Measurements from ENCODE around the gene MKLN1. TPM values are rescaled to one million over a fixed set of nuclear protein-coding genes. Genes with fewer than 3 reads are reported as not detected.

The MKLN1 gene
- total RNA-seq, 1 donor from 2014 or later: 15.2 TPM

DNA sequence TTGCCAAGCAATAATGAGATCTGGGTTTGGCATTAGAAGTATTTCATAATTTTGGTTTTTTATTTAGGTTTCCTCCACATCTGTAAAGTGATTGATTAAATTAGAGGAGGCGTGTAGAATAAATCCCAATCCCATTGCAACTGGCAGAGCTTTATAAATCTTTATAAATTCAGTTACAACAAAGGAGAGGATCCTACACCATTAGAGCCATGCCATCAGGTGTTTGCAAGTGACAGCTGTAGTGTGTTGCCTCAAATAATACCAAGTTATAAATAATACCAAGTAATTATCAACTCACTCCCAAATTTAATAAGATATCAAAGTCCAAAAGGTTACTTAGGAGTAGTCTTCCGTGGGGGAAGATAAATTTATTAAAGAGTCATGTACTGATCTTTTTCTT, 166.5 kb downstream of the MKLN1 start:
- TF ChIP-seq, protein P1, sequence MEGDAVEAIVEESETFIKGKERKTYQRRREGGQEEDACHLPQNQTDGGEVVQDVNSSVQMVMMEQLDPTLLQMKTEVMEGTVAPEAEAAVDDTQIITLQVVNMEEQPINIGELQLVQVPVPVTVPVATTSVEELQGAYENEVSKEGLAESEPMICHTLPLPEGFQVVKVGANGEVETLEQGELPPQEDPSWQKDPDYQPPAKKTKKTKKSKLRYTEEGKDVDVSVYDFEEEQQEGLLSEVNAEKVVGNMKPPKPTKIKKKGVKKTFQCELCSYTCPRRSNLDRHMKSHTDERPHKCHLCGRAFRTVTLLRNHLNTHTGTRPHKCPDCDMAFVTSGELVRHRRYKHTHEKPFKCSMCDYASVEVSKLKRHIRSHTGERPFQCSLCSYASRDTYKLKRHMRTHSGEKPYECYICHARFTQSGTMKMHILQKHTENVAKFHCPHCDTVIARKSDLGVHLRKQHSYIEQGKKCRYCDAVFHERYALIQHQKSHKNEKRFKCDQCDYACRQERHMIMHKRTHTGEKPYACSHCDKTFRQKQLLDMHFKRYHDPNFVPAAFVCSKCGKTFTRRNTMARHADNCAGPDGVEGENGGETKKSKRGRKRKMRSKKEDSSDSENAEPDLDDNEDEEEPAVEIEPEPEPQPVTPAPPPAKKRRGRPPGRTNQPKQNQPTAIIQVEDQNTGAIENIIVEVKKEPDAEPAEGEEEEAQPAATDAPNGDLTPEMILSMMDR (conservative IDR thresholded peaks at IDR 0.05; ENCODE audit: low read depth, low read length): no peak
- no peak overlapping the region for H3K4me3 ChIP-seq (ENCODE audit: low read depth, low read length)
- DNase-seq (ENCODE audit: low read depth): no peak

DNA sequence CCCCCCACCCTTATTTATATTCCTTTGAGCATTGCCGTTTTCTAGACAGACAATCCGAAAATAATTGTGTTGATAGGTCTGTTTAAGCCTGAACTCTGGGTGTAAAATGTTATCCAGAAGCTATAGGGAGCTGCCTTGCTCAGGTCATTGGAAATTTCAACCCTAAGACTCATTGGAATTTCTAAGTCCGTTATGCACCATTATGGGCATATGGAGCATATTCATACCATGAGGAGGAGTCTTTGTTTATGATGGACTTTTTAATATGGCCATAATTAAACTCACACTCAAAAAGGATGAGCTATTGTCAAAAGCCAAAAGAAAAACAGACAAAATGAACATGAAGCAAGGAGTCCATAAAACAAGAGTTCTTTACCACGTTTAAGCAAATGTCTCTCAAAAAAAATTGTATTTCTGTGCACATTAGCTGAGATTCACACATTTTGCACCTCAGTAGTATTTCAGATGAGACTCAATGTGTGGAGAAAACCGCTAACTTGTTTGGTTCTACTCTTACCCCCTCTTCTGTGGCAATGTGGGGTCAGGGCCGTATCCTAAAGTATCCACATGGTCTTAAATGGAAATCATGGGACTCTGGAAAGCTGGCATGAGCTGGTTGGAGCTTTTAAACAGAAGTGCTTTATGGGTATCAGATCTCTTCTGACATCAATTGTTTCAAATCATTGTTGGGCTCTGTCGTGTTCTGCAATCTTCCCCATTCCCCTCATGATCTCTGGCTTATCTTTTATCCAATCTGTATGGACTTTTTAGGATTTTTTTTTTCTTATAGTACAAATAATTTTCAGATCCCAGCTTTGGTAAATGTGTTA, 168.2 kb downstream of the MKLN1 start:
- no peak for DNase-seq (ENCODE audit: low read depth)
- TF ChIP-seq, protein P1 (conservative IDR thresholded peaks at IDR 0.05; ENCODE audit: low read depth, low read length): no peak
- H3K4me3 ChIP-seq (ENCODE audit: low read depth, low read length): no peak overlapping the region

DNA sequence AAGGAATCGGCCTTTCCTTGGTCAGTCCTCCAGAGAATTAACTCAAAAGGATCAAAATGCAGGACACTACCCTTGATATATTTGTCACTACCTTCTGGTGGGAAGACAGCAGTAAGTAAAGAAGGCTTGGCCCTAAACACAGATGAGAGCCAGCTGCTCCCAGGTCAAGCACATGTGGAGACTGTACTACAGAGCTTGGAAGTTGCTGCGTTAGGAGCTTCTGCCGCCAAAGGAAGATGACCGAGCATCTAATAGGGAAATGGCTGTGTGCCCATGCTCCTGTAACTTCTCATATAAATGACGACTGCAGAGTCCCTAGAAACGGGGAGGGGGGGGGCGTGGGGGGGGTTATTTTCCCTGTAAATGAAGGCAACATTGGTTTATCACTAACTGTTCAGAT, 169.8 kb downstream of the MKLN1 start:
- TF ChIP-seq, protein P1 (conservative IDR thresholded peaks at IDR 0.05; ENCODE audit: low read depth, low read length): no peak
- no peak for DNase-seq (ENCODE audit: low read depth)

GRCh38 chr7:131498237-131498885, 170.7 kb downstream of the MKLN1 start:
- DNase-seq (ENCODE audit: low read depth): no peak
- no peak overlapping the region for H3K4me3 ChIP-seq (ENCODE audit: low read depth, low read length)
- TF ChIP-seq, protein P1 (conservative IDR thresholded peaks at IDR 0.05; ENCODE audit: low read depth, low read length): no peak

More for the DNA sequence above, 169.8 kb downstream of the MKLN1 start:
- H3K4me3 ChIP-seq (ENCODE audit: low read depth, low read length): no peak overlapping the region

GRCh38 chr7:131499801-131500200, 172.1 kb downstream of the MKLN1 start:
- TF ChIP-seq, protein P1 (conservative IDR thresholded peaks at IDR 0.05; ENCODE audit: low read depth, low read length): no peak
- no peak overlapping the region for H3K4me3 ChIP-seq (ENCODE audit: low read depth, low read length)
- no peak for DNase-seq (ENCODE audit: low read depth)

DNA sequence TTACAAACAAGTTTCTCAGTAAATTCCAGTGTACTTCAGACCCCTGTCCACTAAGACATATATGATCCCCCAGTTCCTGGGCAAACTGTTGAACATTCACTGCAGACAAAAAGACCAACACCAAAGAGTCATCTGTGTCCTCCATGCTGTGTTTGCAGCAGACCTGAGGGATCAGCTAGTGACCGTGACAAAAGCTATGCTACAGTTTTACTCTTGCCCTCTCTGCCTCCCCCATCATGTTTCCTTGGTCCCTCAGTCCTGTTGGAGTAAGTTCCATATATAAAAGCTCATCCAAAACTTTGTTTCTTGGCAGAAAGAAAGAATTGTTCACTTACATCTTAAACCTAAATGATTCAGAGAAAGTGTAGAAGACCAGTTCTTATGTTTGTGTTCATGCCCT, 172.7 kb downstream of the MKLN1 start:
- TF ChIP-seq, protein P1 (conservative IDR thresholded peaks at IDR 0.05; ENCODE audit: low read depth, low read length): no peak
- no peak overlapping the region for H3K4me3 ChIP-seq (ENCODE audit: low read depth, low read length)
- no peak for DNase-seq (ENCODE audit: low read depth)
